BJ (cell line): Measurements from ENCODE around the gene C14orf180. TPM values are rescaled to one million over a fixed set of nuclear protein-coding genes. Genes with fewer than 3 reads are reported as not detected.

Source experiments
- CTCF ChIA-PET: fragments of 350-600 bp; formaldehyde crosslinking; extraction: SDS; loops from one replicate; lab custom pipeline; 2021; ENCODE audit warnings: antibody characterized with exemption, inconsistent platforms; lab: Yijun Ruan, JAX
- POLR2A ChIA-PET: fragments of 300-600 bp; sonication (Branson Sonifier 250); formaldehyde crosslinking; extraction: SDS; loops from one replicate; lab custom pipeline; 2021; ENCODE audit warnings: antibody characterized with exemption; lab: Charles Lee
- DNase-seq: peaks from one replicate; pipeline ENCODE4 v3.0.0-alpha.2; 2011; ENCODE audit warnings: low read depth
- H3K27me3 ChIP-seq: 2 replicates; pipeline ENCODE4 v1.6.0; 2011; ENCODE audit warnings: low read length; ENCODE audit not compliant: control insufficient read depth, insufficient read depth
- H3K36me3 ChIP-seq: 2 replicates; pipeline ENCODE4 v1.5.1; 2011; ENCODE audit warnings: low read length; ENCODE audit not compliant: control insufficient read depth, insufficient read depth
- H3K4me3 ChIP-seq: 2 replicates; pipeline ENCODE4 v1.5.1; 2011; ENCODE audit warnings: low read depth, mild to moderate bottlenecking, control low read depth, low read length
- CTCF ChIP-seq: IDR thresholded peaks from 2 replicates; pipeline ENCODE4 v1.5.1; 2011; ENCODE audit warnings: low read depth, mild to moderate bottlenecking, control low read depth, inconsistent platforms, low read length, moderate library complexity; ENCODE audit not compliant: insufficient read depth
- polyA plus RNA-seq: library from polyadenylated mRNA; depleted of rRNA; stranded (reverse); fragments of >200 nt; gene quantifications from 2 replicates; pipeline ENCODE4 v1.2.3, GENCODE V29; 2011; rRNA removed

The C14orf180 gene
- polyA plus RNA-seq, 1 experiment: not detected

- ChIA-PET POLR2A (no interaction called here), CTCF (interaction anchor here (0.7 to 1.1 kb wide), 2 partner anchors 13 to 500 kb away, joined by 3 to 4 read pairs; no protein-coding TSS in a partner anchor)
- no peaks in the 10 kb centered on the region for H3K36me3 ChIP-seq
- H3K4me3 ChIP-seq: no peak overlapping the region
- no peak for DNase-seq
- H3K27me3 ChIP-seq: peaks cover 2% of the 10 kb centered on the region; the same call in 1 of the 2 replicates
- no peak for TF ChIP-seq CTCF
These were observed 58.0 kb downstream of the C14orf180 start for GRCh38 chr14:104637546-104638003.

GRCh38 chr14:104638190-104638589 lies 58.6 kb downstream of the C14orf180 start:
- DNase-seq: no peak
- Histone ChIP-seq H3K27me3 (peaks cover 2% of the 10 kb centered on the region; the same call in 1 of the 2 replicates), H3K4me3 (no peak overlapping the region), H3K36me3 (no peaks in the 10 kb centered on the region)
- no peak for TF ChIP-seq CTCF
- CTCF ChIA-PET: no interaction called here
- POLR2A ChIA-PET: no interaction called here

- DNase-seq: no peak
- no peak overlapping the region for H3K4me3 ChIP-seq
- TF ChIP-seq CTCF: no peak
- H3K27me3 ChIP-seq: peaks cover 2% of the 10 kb centered on the region; the same call in 1 of the 2 replicates
- no peaks in the 10 kb centered on the region for H3K36me3 ChIP-seq
- POLR2A ChIA-PET: no interaction called here
- CTCF ChIA-PET: interaction anchor here (0.7 to 2.1 kb wide), 8 partner anchors 10 to 563 kb away, joined by 3 to 15 read pairs (median 3); no protein-coding TSS in a partner anchor
These were observed 59.4 kb downstream of the C14orf180 start for GRCh38 chr14:104638927-104639450.

GRCh38 chr14:104639471-104639870 lies 59.9 kb downstream of the C14orf180 start:
- CTCF ChIA-PET: interaction anchor here (0.7 to 2.1 kb wide), 17 partner anchors 9 to 563 kb away, joined by 3 to 15 read pairs (median 3); no protein-coding TSS in a partner anchor
- POLR2A ChIA-PET: no interaction called here
- peaks cover 2% of the 10 kb centered on the region; the same call in 1 of the 2 replicates for H3K27me3 ChIP-seq
- TF ChIP-seq CTCF: no peak
- DNase-seq: no peak
- no peak overlapping the region for H3K4me3 ChIP-seq
- no peaks in the 10 kb centered on the region for H3K36me3 ChIP-seq

Other genes with a start within 250 kb of the C14orf180 start
- 0.09 TPM in 1 of 2 replicates, not detected in the other for gene TMEM179, start 25.0 kb downstream of the C14orf180 start, polyA plus RNA-seq
- 20.0 and 39.9 TPM in 2 replicates for gene INF2, start 109.9 kb downstream of the C14orf180 start, polyA plus RNA-seq
- 2.9 and 4.5 TPM in 2 replicates for gene ADSS1, start 144.5 kb downstream of the C14orf180 start, polyA plus RNA-seq
- gene SIVA1, start 173.4 kb downstream of the C14orf180 start, polyA plus RNA-seq: 83.5 and 116 TPM in 2 replicates
- gene AKT1, start 216.0 kb downstream of the C14orf180 start, polyA plus RNA-seq: 152 and 226 TPM in 2 replicates
- gene ZBTB42, start 221.3 kb downstream of the C14orf180 start, polyA plus RNA-seq: 1.9 and 2.7 TPM in 2 replicates